ENCODE data around the gene MYH14. TPM values are rescaled to one million over a fixed set of nuclear protein-coding genes. Genes with fewer than 3 reads are reported as not detected.

The MYH14 gene
- total and polyA plus RNA-seq, 2 of the 4 experiments (the other 2 are of a cell fraction): not detected

DNA sequence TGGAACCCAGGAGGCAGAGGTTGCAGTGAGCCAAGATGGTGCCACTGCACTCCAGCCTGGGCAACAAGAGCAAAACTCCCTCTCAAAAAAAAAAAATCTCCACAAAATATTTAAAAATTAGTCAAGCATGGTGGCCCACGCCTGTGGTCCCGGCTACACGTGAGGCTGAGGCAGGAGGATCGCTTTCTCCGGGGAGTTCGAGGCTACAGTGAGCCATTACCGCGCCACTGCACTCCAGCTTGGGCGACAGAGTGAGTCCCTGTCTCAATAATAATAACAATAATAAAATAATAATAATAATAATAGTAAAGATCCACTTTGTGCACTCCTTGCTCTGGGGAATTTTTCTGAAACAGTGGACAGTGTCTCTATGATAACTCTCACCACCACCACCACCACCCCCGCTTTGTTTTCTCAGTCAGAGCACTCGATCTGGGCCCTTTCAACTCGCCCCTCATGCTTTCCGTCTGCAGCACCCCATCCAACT is 153.3 kb downstream of the MYH14 start:
- H3K4me3 ChIP-seq (ENCODE audit: insufficient read depth, low read depth, low read length): no peak overlapping the region

More for the DNA sequence above, 153.3 kb downstream of the MYH14 start:
- Histone ChIP-seq H3K36me3 (ENCODE audit: control insufficient read depth, insufficient read depth, low read length) (no peaks in the 10 kb centered on the region), H2AK9ac (replicated peaks; ENCODE audit: low read depth, low read length, poor library complexity) (no peak overlapping the region), H3K27me3 (ENCODE audit: control insufficient read depth, insufficient read depth, low read length) (peaks cover 5% of the 10 kb centered on the region; the same call in 1 of the 2 replicates), H4K8ac (ENCODE audit: low read depth in 2 of 2, low read length in 2 of 2) (no peak overlapping the region), H4K20me1 (ENCODE audit: insufficient read depth, low read length) (no peaks in the 10 kb centered on the region), H2BK20ac (ENCODE audit: low read depth, low read length) (no peak overlapping the region), H2BK120ac (ENCODE audit: low read depth, low read length) (no peak overlapping the region), H3K27ac (ENCODE audit: insufficient read depth, low read length) (no peak overlapping the region), H3K4ac (ENCODE audit: low read depth, low read length) (no peak overlapping the region), H3K18ac (ENCODE audit: low read depth, low read length) (no peak overlapping the region), H3K23ac (ENCODE audit: low read depth, low read length) (no peak overlapping the region), H3K9me1 (ENCODE audit: insufficient read depth, low read length) (no peaks in the 10 kb centered on the region), H4K5ac (ENCODE audit: low read depth, low read length) (no peak overlapping the region), H4K91ac (ENCODE audit: insufficient read depth, low read depth, low read length) (no peak overlapping the region), H3K14ac (replicated peaks; ENCODE audit: low read depth, low read length) (no peak overlapping the region), H3K4me2 (ENCODE audit: low read depth, low read length) (no peak overlapping the region), H2AK5ac (ENCODE audit: low read depth, low read length) (no peak overlapping the region), H3K9ac (ENCODE audit: low read depth, low read length) (no peak overlapping the region), H3K79me1 (ENCODE audit: low read depth in 1 of 2, low read length in 2 of 2) (no peaks in the 10 kb centered on the region), H3K56ac (ENCODE audit: extremely low read depth, insufficient read depth, low read length) (no peak overlapping the region), H2BK5ac (ENCODE audit: low read depth, low read length, poor library complexity, severe bottlenecking) (no peak overlapping the region), H2AFZ (replicated peaks; ENCODE audit: low read length, poor library complexity) (peak overlapping the region; percentile 90), H3K9me3 (ENCODE audit: control insufficient read depth, insufficient read depth, low read length) (no peaks in the 10 kb centered on the region), H2BK15ac (ENCODE audit: low read depth, low read length) (no peak overlapping the region), H3K4me1 (ENCODE audit: control insufficient read depth, insufficient read depth, low read length) (no peaks in the 10 kb centered on the region)
- ChIA-PET POLR2A (ENCODE audit: unreplicated experiment) (no interaction called here), CTCF (interaction anchor here (0.7 to 1.0 kb wide), 4 partner anchors 12 to 690 kb away, joined by 3 to 7 read pairs (median 4); no protein-coding TSS in a partner anchor)
- BruUV-seq (replicated peaks): no TSS peak
- in situ Hi-C loops (cut with MboI; ENCODE audit: low sequenced_read_pairs): loop anchor here (10.0 kb wide), 1 partner anchor 428 kb away; no protein-coding TSS in a partner anchor
- dilution Hi-C loops (cut with HindIII; ENCODE audit: low sequenced_read_pairs, unreplicated experiment): no loop called here
- TF ChIP-seq, protein P1, sequence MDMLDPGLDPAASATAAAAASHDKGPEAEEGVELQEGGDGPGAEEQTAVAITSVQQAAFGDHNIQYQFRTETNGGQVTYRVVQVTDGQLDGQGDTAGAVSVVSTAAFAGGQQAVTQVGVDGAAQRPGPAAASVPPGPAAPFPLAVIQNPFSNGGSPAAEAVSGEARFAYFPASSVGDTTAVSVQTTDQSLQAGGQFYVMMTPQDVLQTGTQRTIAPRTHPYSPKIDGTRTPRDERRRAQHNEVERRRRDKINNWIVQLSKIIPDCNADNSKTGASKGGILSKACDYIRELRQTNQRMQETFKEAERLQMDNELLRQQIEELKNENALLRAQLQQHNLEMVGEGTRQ (IDR thresholded peaks at IDR 0.05; ENCODE audit: low read depth, low read length): no peak
- TF ChIP-seq RFX5 (IDR thresholded peaks at IDR 0.05; ENCODE audit: low read depth, low read length) (no peak), BHLHE40 (IDR thresholded peaks at IDR 0.05; ENCODE audit: low read depth, low read length) (no peak), NFE2L2 (IDR thresholded peaks at IDR 0.05; ENCODE audit: low read depth, low read length) (no peak), CHD1 (IDR thresholded peaks at IDR 0.05; ENCODE audit: low read depth, low read length) (no peak), CEBPB (IDR thresholded peaks at IDR 0.05; ENCODE audit: low read depth, low read length) (no peak), MAZ (IDR thresholded peaks at IDR 0.05; ENCODE audit: borderline replicate concordance, low read depth, low read length) (no peak), RCOR1 (IDR thresholded peaks at IDR 0.05; ENCODE audit: insufficient replicate concordance, low read length) (no peak), POLR2A (IDR thresholded peaks at IDR 0.05; ENCODE audit: low read depth, low read length) (no peak), RAD21 (IDR thresholded peaks at IDR 0.05; ENCODE audit: low read length) (no peak), MAFK (IDR thresholded peaks at IDR 0.05; ENCODE audit: low read depth, low read length) (no peak), SMC3 (IDR thresholded peaks at IDR 0.05; ENCODE audit: low read depth, low read length) (no peak), FOS (IDR thresholded peaks at IDR 0.05; ENCODE audit: low read depth, low read length) (no peak), MXI1 (IDR thresholded peaks at IDR 0.05; ENCODE audit: borderline replicate concordance, low read depth, low read length) (no peak)
- TF ChIP-seq, protein P2, sequence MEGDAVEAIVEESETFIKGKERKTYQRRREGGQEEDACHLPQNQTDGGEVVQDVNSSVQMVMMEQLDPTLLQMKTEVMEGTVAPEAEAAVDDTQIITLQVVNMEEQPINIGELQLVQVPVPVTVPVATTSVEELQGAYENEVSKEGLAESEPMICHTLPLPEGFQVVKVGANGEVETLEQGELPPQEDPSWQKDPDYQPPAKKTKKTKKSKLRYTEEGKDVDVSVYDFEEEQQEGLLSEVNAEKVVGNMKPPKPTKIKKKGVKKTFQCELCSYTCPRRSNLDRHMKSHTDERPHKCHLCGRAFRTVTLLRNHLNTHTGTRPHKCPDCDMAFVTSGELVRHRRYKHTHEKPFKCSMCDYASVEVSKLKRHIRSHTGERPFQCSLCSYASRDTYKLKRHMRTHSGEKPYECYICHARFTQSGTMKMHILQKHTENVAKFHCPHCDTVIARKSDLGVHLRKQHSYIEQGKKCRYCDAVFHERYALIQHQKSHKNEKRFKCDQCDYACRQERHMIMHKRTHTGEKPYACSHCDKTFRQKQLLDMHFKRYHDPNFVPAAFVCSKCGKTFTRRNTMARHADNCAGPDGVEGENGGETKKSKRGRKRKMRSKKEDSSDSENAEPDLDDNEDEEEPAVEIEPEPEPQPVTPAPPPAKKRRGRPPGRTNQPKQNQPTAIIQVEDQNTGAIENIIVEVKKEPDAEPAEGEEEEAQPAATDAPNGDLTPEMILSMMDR (conservative IDR thresholded peaks at IDR 0.05; ENCODE audit: low read depth, low read length): no peak
- TF ChIP-seq, protein P3, sequence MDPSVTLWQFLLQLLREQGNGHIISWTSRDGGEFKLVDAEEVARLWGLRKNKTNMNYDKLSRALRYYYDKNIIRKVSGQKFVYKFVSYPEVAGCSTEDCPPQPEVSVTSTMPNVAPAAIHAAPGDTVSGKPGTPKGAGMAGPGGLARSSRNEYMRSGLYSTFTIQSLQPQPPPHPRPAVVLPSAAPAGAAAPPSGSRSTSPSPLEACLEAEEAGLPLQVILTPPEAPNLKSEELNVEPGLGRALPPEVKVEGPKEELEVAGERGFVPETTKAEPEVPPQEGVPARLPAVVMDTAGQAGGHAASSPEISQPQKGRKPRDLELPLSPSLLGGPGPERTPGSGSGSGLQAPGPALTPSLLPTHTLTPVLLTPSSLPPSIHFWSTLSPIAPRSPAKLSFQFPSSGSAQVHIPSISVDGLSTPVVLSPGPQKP (IDR thresholded peaks at IDR 0.05; ENCODE audit: borderline replicate concordance, low read depth, low read length): no peak
- WGBS, 2 experiments (ENCODE audit: extremely low coverage in 2 of 2, insufficient read length in 1 of 2): 17% methylated on average over 1 of the region's 13 CpGs; no CpG with 5 or more reads in 1 of the 2 experiments
- intact Hi-C loops (cut with micrococcal nuclease): loop anchor here (1.0 to 10.0 kb wide), 5 partner anchors 105 to 658 kb away; partner anchors contain the start of gene KLK10
- DNase-seq (no peak), ATAC-seq (ENCODE audit: low read depth) (no peak)

All from IMR-90 (cell line).